HFFc6 (cell line): ENCODE measurements around the gene SH3BP4. TPM values are rescaled to one million over a fixed set of nuclear protein-coding genes. Genes with fewer than 3 reads are reported as not detected.
"Not testable (repeated sequence)": the region's sequence is repeated elsewhere in the genome, so short reads cannot be mapped to it uniquely, and the experiment has no call there.

Experiments used
- DNase-seq: peaks from one replicate; pipeline ENCODE4 v3.0.0-alpha.2; 2018
- H3K27ac Mint-ChIP-seq: 2 replicates; pipeline ENCODE4 v1.8.0; 2020; ENCODE audit warnings: mild to moderate bottlenecking, mixed read lengths
- H3K27me3 Mint-ChIP-seq: 2 replicates; pipeline ENCODE4 v1.8.0; 2021; ENCODE audit warnings: mild to moderate bottlenecking, moderate library complexity, mixed read lengths; ENCODE audit not compliant: insufficient read depth
- H3K36me3 Mint-ChIP-seq: 2 replicates; pipeline ENCODE4 v1.8.0; 2021; ENCODE audit warnings: low read depth, mixed read lengths
- H3K4me1 Mint-ChIP-seq: 2 replicates; pipeline ENCODE4 v1.8.0; 2020; ENCODE audit warnings: low read depth, mixed read lengths
- H3K4me3 Mint-ChIP-seq: 2 replicates; pipeline ENCODE4 v1.8.0; 2020; ENCODE audit warnings: mild to moderate bottlenecking, moderate library complexity, mixed read lengths
- H3K9me3 Mint-ChIP-seq: 2 replicates; pipeline ENCODE4 v1.8.0; 2020; ENCODE audit warnings: mild to moderate bottlenecking, mixed read lengths
- CTCF ChIP-seq: fragments of 200-600 bp; sonication (generic); IDR thresholded peaks from 2 replicates; pipeline ENCODE4 v1.5.0; 2021; ENCODE audit warnings: antibody characterized with exemption, mild to moderate bottlenecking
- total RNA-seq, 6 experiments: library from RNA; stranded (reverse); fragmentation: NEBNext Ultra II Directional; extraction: Animal tissue kit (Norgen Biotek cat#: 25700); gene quantifications; 2 replicates in 1 of 6; 3 replicates in 5 of 6; pipeline ENCODE4 v1.2.3, GENCODE V29; 2021

SH3BP4 gene
- total RNA-seq, 6 experiments from 2014 or later = 82.3 to 98.7 (median 87.8) TPM

DNA sequence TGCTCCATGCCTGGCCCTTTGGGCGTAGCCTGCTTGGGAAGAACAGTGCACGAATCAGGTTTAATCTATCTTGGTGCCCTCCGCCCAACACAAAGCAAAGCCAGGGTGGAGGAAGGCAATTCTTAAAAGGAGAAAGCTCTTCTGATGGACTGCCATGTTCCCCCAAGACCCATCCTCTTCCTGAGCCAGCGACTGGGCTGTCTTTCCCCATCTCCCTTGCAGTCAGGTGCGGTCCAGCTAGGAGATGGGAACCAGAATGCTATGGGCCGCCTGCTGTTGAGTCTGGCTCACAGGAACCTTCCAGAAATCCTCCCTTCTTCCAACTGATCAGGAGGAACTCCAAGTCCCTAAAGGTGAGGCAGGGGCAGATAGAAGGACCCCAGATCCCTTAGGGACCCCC lies 105.0 kb downstream of the SH3BP4 start:
- Mint-ChIP-seq H3K4me3 (no peak overlapping the region), H3K9me3 (0 out of 2 replicates have a peak, but pooled peaks cover 3% of the 10 kb centered on the region), H3K27ac (no peak overlapping the region), H3K4me1 (peaks cover 18% of the 10 kb centered on the region), H3K36me3 (peaks cover 49% of the 10 kb centered on the region), H3K27me3 (peaks cover 14% of the 10 kb centered on the region)
- no peak for DNase-seq
- no peak for TF ChIP-seq CTCF

GRCh38 chr2:235057616-235058015 lies 105.8 kb downstream of the SH3BP4 start:
- Mint-ChIP-seq H3K4me1 (peaks cover 11% of the 10 kb centered on the region), H3K27me3 (peaks cover 10% of the 10 kb centered on the region), H3K36me3 (peaks cover 43% of the 10 kb centered on the region)
- H3K9me3 Mint-ChIP-seq, DNase-seq, H3K4me3 Mint-ChIP-seq, H3K27ac Mint-ChIP-seq: not testable (repeated sequence)

DNA sequence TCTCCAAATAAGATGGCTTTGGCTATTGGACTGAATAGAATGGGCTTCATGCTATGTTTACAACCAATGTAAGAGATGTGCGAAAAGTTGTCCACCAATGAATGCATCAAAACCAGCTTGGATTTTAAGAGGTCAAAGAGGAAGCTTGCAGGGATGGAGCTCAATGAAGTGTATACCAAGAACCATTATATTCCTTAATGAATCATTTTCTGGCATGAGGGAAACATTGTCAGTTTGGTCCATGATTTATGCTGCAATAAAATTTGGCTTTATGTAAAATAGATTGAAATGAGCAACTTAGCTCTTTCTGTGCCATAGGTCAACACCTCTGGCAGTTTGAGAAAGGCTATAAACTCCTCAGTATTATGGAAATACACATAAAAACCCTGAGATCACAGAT lies 107.3 kb downstream of the SH3BP4 start:
- DNase-seq = no peak
- Mint-ChIP-seq H3K4me3 (no peak overlapping the region; the same call in 1 of the 2 replicates), H3K27ac (no peak overlapping the region), H3K9me3 (no peaks in the 10 kb centered on the region), H3K36me3 (peaks cover 32% of the 10 kb centered on the region), H3K4me1 (peaks cover 11% of the 10 kb centered on the region), H3K27me3 (peaks cover 6% of the 10 kb centered on the region)
- no peak for TF ChIP-seq CTCF

DNA sequence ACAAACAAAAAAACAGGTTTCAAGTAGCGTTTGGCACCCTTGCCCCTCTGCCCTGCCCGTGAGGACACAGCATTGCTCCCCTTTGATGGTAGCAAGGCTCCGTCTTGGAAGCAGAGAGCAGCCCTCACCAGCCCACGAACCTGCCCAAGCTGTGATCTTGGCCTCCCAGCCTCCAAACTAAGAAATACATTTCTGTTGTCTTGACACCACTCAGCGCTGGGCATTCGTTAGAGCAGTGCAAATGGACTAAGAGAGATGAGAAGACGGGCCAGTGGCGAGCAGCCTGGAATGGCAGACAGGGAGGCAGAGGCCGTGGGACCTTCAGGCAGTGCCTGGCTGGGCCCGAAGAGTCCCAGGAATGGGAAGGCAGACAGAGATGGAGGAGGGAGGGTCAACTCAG lies 109.8 kb downstream of the SH3BP4 start:
- DNase-seq = no peak
- Mint-ChIP-seq H3K27ac (no peak overlapping the region), H3K9me3 (no peaks in the 10 kb centered on the region)

DNA sequence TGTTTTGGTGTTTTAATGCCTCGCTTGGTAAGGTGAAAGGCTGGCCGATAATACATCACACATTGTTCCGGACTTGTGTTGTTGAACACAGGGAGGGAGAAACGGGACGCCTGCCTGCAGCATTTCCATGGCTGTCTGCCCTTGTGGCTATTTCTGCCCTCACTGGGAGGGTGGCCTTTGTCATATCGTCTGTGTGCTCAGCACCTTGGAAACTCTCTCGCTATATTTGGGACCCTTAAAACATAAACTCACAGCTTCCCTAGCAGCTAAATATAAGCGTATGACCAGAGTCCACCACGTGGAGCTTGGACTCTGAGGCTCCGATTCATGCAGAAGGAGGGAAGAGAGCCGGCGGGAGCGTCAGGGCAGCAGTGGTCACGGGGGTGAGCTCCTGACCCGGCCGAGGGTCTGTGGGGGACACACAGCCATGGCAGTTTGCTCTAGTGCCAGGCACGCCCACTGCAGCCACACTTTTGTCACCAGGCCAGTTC lies 111.7 kb downstream of the SH3BP4 start:
- DNase-seq = no peak
- TF ChIP-seq CTCF = no peak
- Mint-ChIP-seq H3K27ac (no peak overlapping the region), H3K9me3 (no peaks in the 10 kb centered on the region), H3K4me1 (peaks cover 16% of the 10 kb centered on the region), H3K4me3 (no peak overlapping the region), H3K27me3 (peaks cover 6% of the 10 kb centered on the region), H3K36me3 (no peaks in the 10 kb centered on the region)

More for the DNA sequence above, 109.8 kb downstream of the SH3BP4 start:
- no peak overlapping the region for H3K4me3 Mint-ChIP-seq
- peaks cover 8% of the 10 kb centered on the region; the same call in 1 of the 2 replicates for H3K36me3 Mint-ChIP-seq
- H3K4me1 Mint-ChIP-seq = peaks cover 17% of the 10 kb centered on the region
- no peak for TF ChIP-seq CTCF
- H3K27me3 Mint-ChIP-seq = peaks cover 6% of the 10 kb centered on the region

DNA sequence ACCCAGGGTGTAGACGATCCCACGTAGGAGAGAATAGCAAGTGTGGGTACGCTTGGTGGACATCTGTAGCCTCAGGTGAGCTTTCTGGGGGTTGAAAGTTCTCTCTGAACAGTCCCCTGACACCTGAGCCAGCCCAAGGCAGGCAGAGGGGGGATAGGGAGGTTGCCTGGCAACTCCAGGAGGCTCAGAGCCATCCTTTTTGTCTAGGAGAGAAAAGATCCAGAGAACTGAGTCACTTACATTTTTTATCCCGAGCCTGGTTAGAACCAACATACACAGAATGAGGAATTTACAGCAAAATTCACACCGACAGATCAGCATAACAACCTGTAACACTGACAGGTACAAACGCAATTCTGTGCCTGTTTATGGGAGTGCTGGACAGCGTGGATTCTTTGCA lies 113.2 kb downstream of the SH3BP4 start:
- Mint-ChIP-seq H3K27me3 (peaks cover 6% of the 10 kb centered on the region), H3K4me1 (peaks cover 9% of the 10 kb centered on the region), H3K36me3 (no peaks in the 10 kb centered on the region), H3K9me3 (no peaks in the 10 kb centered on the region), H3K27ac (no peak overlapping the region), H3K4me3 (no peak overlapping the region)
- DNase-seq = no peak
- no peak for TF ChIP-seq CTCF
